ENCODE data around the gene CEL.

The CEL gene

GRCh38 chr9:133045132-133045531 lies 16.6 kb upstream of the CEL start:
- TF ChIP-seq FOXM1 (IDR thresholded peaks at IDR 0.05; ENCODE audit: borderline replicate concordance, low read depth): no peak
- no peak for TF ChIP-seq CEBPB (IDR thresholded peaks at IDR 0.05)
- TF ChIP-seq TCF12 (IDR thresholded peaks at IDR 0.05; ENCODE audit: low read depth): no peak
- TF ChIP-seq TAF1 (IDR thresholded peaks at IDR 0.05; ENCODE audit: low read depth): no peak
- no peak for TF ChIP-seq ZBTB7A (IDR thresholded peaks at IDR 0.05; ENCODE audit: low read depth)
- TF ChIP-seq EP300 (IDR thresholded peaks at IDR 0.05; ENCODE audit: borderline replicate concordance): no peak
- TF ChIP-seq NFIC (IDR thresholded peaks at IDR 0.05): no peak
- no peak for TF ChIP-seq CREB1 (IDR thresholded peaks at IDR 0.05; ENCODE audit: low read depth)
- TF ChIP-seq TEAD4 (IDR thresholded peaks at IDR 0.05): no peak
- no peak for TF ChIP-seq YY1 (IDR thresholded peaks at IDR 0.05; ENCODE audit: low read depth)
- TF ChIP-seq REST (IDR thresholded peaks at IDR 0.05; ENCODE audit: low read depth): no peak
- TF ChIP-seq USF1 (IDR thresholded peaks at IDR 0.05): no peak
- TF ChIP-seq RAD21 (IDR thresholded peaks at IDR 0.05; ENCODE audit: low read depth): no peak
- no peak for TF ChIP-seq EGR1 (IDR thresholded peaks at IDR 0.05)
- TF ChIP-seq MAX (IDR thresholded peaks at IDR 0.05): no peak

- TF ChIP-seq EP300 (IDR thresholded peaks at IDR 0.05; ENCODE audit: borderline replicate concordance) (no peak), RAD21 (IDR thresholded peaks at IDR 0.05; ENCODE audit: low read depth) (no peak), NFIC (IDR thresholded peaks at IDR 0.05) (no peak), CREB1 (IDR thresholded peaks at IDR 0.05; ENCODE audit: low read depth) (no peak), EGR1 (IDR thresholded peaks at IDR 0.05) (no peak), FOXM1 (IDR thresholded peaks at IDR 0.05; ENCODE audit: borderline replicate concordance, low read depth) (no peak), ZBTB7A (IDR thresholded peaks at IDR 0.05; ENCODE audit: low read depth) (no peak), TEAD4 (IDR thresholded peaks at IDR 0.05) (no peak), REST (IDR thresholded peaks at IDR 0.05; ENCODE audit: low read depth) (no peak), MAX (IDR thresholded peaks at IDR 0.05) (no peak), USF1 (IDR thresholded peaks at IDR 0.05) (no peak), TCF12 (IDR thresholded peaks at IDR 0.05; ENCODE audit: low read depth) (no peak), YY1 (IDR thresholded peaks at IDR 0.05; ENCODE audit: low read depth) (no peak), TAF1 (IDR thresholded peaks at IDR 0.05; ENCODE audit: low read depth) (no peak), CEBPB (IDR thresholded peaks at IDR 0.05) (no peak)
Observed at GRCh38 chr9:133046196-133046899, 15.4 kb upstream of the CEL start.

- no peak for TF ChIP-seq MAX (IDR thresholded peaks at IDR 0.05)
- no peak for TF ChIP-seq EP300 (IDR thresholded peaks at IDR 0.05; ENCODE audit: borderline replicate concordance)
- no peak for TF ChIP-seq CREB1 (IDR thresholded peaks at IDR 0.05; ENCODE audit: low read depth)
- no peak for TF ChIP-seq EGR1 (IDR thresholded peaks at IDR 0.05)
- TF ChIP-seq YY1 (IDR thresholded peaks at IDR 0.05; ENCODE audit: low read depth): no peak
- TF ChIP-seq TEAD4 (IDR thresholded peaks at IDR 0.05): no peak
- TF ChIP-seq RAD21 (IDR thresholded peaks at IDR 0.05; ENCODE audit: low read depth): no peak
Observed at GRCh38 chr9:133046900-133047295, 14.9 kb upstream of the CEL start.

- TF ChIP-seq FOXM1 (IDR thresholded peaks at IDR 0.05; ENCODE audit: borderline replicate concordance, low read depth) (no peak), REST (IDR thresholded peaks at IDR 0.05; ENCODE audit: low read depth) (no peak), RAD21 (IDR thresholded peaks at IDR 0.05; ENCODE audit: low read depth) (peak; percentile 25; the same call in 1 of the 2 replicates)
Observed at GRCh38 chr9:133048595-133048994, 13.2 kb upstream of the CEL start.
